Ovary (tissue), 1 donor: ENCODE data around the gene PRR5.

ENCODE experiments used
- EP300 ChIP-seq: sonication (generic); formaldehyde crosslinking; IDR thresholded peaks from one replicate; pipeline ENCODE4 v1.6.1; 2017; ENCODE audit warnings: antibody characterized with exemption
- POLR2A ChIP-seq: fragments of 450-650 bp; IDR thresholded peaks from one replicate; pipeline ENCODE4 v1.6.1; 2017; ENCODE audit warnings: antibody characterized with exemption, mild to moderate bottlenecking, moderate library complexity

DNA sequence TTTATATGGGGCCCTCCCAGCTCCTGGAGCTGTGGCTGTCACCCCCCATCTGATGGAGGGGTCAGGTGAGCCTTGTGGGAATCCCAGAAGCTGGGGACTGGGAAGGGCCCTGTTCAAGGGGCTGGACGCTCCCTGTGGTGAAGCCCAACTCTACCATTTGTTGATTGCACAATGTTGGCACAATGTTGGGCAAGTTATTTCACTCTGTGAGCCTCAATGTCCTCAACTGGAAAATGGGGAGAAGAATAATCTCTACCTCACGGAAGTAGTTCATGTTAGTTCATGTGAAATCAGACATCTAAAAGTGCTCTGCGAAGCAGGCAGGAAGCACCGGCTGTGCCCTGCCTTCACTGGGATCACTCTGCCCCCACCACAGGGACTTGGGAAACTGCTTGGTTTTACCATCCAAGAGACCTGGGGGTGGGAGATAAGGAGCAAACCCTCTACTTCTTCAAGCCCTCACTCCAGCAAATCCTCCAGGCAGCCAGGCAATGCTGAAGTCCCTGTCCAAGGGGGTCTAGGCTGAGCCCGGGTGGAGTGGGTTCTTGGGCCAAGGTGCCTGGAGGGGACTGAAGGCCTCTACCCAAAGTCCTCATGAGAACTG is 715 bp upstream of the PRR5 start:
- TF ChIP-seq POLR2A: no peak
- TF ChIP-seq EP300: no peak
